Measurements from ENCODE around the gene PRKAA1. TPM values are rescaled to one million over a fixed set of nuclear protein-coding genes. Genes with fewer than 3 reads are reported as not detected.

Gene PRKAA1
- total and polyA plus RNA-seq, 2 of the 13 experiments (the other 11 are each of a cell fraction or from before 2014, with no cell fraction given), result 36.6 to 58.0 TPM

- TF ChIP-seq EP300 (IDR thresholded peaks at IDR 0.05; ENCODE audit: low read depth in 2 of 2, low read length in 2 of 2), result peak in 1 of 2 experiments; percentile 61; a peak in 2 of 4 replicates
- TF ChIP-seq EP300 (CRISPR knock-in tag; IDR thresholded peaks at IDR 0.05; ENCODE audit: borderline replicate concordance), result no peak
- peak; percentile 73 for TF ChIP-seq ELF3 (CRISPR knock-in tag; IDR thresholded peaks at IDR 0.05)
- TF ChIP-seq NFIC (IDR thresholded peaks at IDR 0.05; ENCODE audit: low read length), result peak; percentile 38; the same call in 1 of the 2 replicates
- TF ChIP-seq SAFB2 (CRISPR knock-in tag; IDR thresholded peaks at IDR 0.05; ENCODE audit: borderline replicate concordance, low read depth), result no peak
- TF ChIP-seq ZNF598 (CRISPR knock-in tag; IDR thresholded peaks at IDR 0.05; ENCODE audit: borderline replicate concordance), result no peak
- TF ChIP-seq HNF4G (IDR thresholded peaks at IDR 0.05; ENCODE audit: borderline replicate concordance, low read depth, low read length), result peak; percentile 62; the same call in 1 of the 2 replicates
- no peak; the same call in 1 of the 2 replicates for TF ChIP-seq HNF4G (CRISPR knock-in tag; IDR thresholded peaks at IDR 0.05; ENCODE audit: borderline replicate concordance, low read depth)
- TF ChIP-seq GATAD1 (CRISPR knock-in tag; IDR thresholded peaks at IDR 0.05), result peak; percentile 40; the same call in 1 of the 2 replicates
- no peak for TF ChIP-seq MEIS2 (CRISPR knock-in tag; IDR thresholded peaks at IDR 0.05)
- TF ChIP-seq TCF7 (IDR thresholded peaks at IDR 0.05; ENCODE audit: low read depth), result no peak
- TF ChIP-seq KDM6A (CRISPR knock-in tag; IDR thresholded peaks at IDR 0.05; ENCODE audit: low read depth), result peak; percentile 92
- no peak for TF ChIP-seq NRL (CRISPR knock-in tag; IDR thresholded peaks at IDR 0.05; ENCODE audit: borderline replicate concordance)
- TF ChIP-seq ZNF460 (CRISPR knock-in tag; IDR thresholded peaks at IDR 0.05; ENCODE audit: borderline replicate concordance), result no peak
- no peak for TF ChIP-seq STAT5B (CRISPR knock-in tag; IDR thresholded peaks at IDR 0.05)
- no peak for TF ChIP-seq RBAK (CRISPR knock-in tag; IDR thresholded peaks at IDR 0.05)
- TF ChIP-seq POLR2G (IDR thresholded peaks at IDR 0.05; ENCODE audit: low read depth, low read length), result peak; percentile 57; the same call in 1 of the 2 replicates
- peak; percentile 75 for TF ChIP-seq NCOA2 (CRISPR knock-in tag; IDR thresholded peaks at IDR 0.05)
Measured at GRCh38 chr5:40784027-40784653, 14.0 kb downstream of the PRKAA1 start (continued).

All from HepG2 (cell line).